WTC11 (cell line): ENCODE measurements around the gene TUBA3D.
"Not testable (repeated sequence)": the region's sequence is repeated elsewhere in the genome, so short reads cannot be mapped to it uniquely, and the experiment has no call there.

Experiments used
- CREB1 ChIP-seq: sonication (generic); formaldehyde crosslinking; IDR thresholded peaks from 2 replicates; pipeline ENCODE4 v1.8.0; 2023; ENCODE audit warnings: mild to moderate bottlenecking, missing genetic modification reagents
- CREM ChIP-seq: sonication (generic); formaldehyde crosslinking; IDR thresholded peaks from 2 replicates; pipeline ENCODE4 v1.8.1; 2022; ENCODE audit warnings: mild to moderate bottlenecking, missing genetic modification reagents, moderate library complexity
- CTCF ChIP-seq: fragments of 200-600 bp; IDR thresholded peaks from 2 replicates; pipeline ENCODE4 v1.8.0; 2022; ENCODE audit warnings: antibody characterized with exemption
- JAZF1 ChIP-seq: fragments of 250-450 bp; sonication (Bioruptor Pico); IDR thresholded peaks from 2 replicates; pipeline ENCODE4 v1.9.0; 2021; ENCODE audit warnings: moderate library complexity, mild to moderate bottlenecking, inconsistent platforms
- ZNF317 ChIP-seq: sonication (generic); formaldehyde crosslinking; IDR thresholded peaks from 2 replicates; pipeline ENCODE4 v1.8.1; 2023; ENCODE audit warnings: low read depth, mild to moderate bottlenecking, moderate library complexity, missing genetic modification reagents, borderline replicate concordance
- TF ChIP-seq, protein P1 (sequence below): sonication (generic); formaldehyde crosslinking; IDR thresholded peaks from 2 replicates; pipeline ENCODE4 v1.8.1; 2023; ENCODE audit warnings: mild to moderate bottlenecking, missing genetic modification reagents
- TF ChIP-seq, protein P2 (sequence below): sonication (generic); formaldehyde crosslinking; conservative IDR thresholded peaks from 2 replicates; pipeline ENCODE4 v1.8.1; 2022; ENCODE audit warnings: mild to moderate bottlenecking, missing genetic modification reagents
- TF ChIP-seq, protein P3 (sequence below): sonication (generic); formaldehyde crosslinking; IDR thresholded peaks from 2 replicates; pipeline ENCODE4 v1.8.0; 2022; ENCODE audit warnings: mild to moderate bottlenecking, missing genetic modification reagents

DNA sequence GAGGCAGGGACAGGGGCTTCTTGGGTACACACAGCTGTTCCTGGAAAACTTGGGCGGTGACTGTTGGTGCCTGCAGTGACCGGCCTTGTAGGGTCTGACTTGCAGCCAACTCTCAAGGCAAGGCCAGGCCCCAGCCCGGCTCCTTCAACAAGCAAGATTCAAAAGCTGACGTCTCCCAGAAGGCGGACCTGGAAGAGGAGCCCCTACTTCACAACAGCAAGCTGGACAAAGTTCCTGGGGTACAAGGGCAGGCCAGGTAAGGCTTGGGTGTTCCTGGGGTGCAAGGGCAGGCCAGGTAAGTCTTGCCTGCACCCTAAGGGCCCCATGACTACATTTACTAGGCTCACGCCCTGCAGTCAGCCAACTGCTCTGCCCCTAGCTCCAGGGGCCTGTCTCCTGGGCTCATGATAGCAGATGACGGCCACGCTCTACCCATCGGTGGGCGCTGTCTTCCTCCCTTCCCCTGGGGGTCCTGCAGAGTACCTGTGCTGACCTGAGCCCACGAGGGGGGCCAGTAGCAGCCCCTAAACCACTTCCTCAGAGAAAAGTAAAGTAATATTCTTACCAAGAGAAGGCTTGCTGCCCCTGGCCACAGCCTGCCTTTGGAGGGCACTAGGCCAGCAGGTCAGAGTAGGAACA lies 55.7 kb downstream of the TUBA3D start:
- TF ChIP-seq, protein P1, sequence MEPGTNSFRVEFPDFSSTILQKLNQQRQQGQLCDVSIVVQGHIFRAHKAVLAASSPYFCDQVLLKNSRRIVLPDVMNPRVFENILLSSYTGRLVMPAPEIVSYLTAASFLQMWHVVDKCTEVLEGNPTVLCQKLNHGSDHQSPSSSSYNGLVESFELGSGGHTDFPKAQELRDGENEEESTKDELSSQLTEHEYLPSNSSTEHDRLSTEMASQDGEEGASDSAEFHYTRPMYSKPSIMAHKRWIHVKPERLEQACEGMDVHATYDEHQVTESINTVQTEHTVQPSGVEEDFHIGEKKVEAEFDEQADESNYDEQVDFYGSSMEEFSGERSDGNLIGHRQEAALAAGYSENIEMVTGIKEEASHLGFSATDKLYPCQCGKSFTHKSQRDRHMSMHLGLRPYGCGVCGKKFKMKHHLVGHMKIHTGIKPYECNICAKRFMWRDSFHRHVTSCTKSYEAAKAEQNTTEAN (CRISPR knock-in tag) = not testable (repeated sequence)
- not testable (repeated sequence) for TF ChIP-seq CREB1 (CRISPR knock-in tag); CTCF; JAZF1; CREM (CRISPR knock-in tag); ZNF317
- TF ChIP-seq, protein P2, sequence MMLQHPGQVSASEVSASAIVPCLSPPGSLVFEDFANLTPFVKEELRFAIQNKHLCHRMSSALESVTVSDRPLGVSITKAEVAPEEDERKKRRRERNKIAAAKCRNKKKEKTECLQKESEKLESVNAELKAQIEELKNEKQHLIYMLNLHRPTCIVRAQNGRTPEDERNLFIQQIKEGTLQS = not testable (repeated sequence)
- TF ChIP-seq, protein P3, sequence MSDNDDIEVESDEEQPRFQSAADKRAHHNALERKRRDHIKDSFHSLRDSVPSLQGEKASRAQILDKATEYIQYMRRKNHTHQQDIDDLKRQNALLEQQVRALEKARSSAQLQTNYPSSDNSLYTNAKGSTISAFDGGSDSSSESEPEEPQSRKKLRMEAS (CRISPR knock-in tag) = not testable (repeated sequence)
